ENCODE measurements around the gene IRAK4.
"Not testable (repeated sequence)": the region's sequence is repeated elsewhere in the genome, so short reads cannot be mapped to it uniquely, and the experiment has no call there.

Gene IRAK4

DNA sequence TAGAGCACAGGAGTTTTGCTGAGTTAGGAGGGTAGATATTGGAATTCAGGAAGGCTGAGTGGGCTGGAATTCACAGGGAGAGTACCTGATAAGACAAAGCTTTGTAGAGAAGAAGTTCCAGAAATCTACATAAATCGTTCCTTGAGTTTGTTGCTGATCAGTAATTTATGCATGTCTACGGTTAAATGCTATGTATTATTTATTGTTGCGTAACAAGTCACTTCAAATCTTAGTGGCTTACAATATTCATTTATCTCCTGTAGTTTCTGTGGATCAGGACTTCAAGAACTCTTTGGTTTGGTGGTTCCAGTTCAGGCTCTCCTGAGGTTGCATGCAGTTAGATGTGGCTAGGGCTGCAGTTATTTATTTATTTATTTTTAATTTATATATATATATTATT lies 7.9 kb upstream of the IRAK4 start:
- TF ChIP-seq, protein P1, sequence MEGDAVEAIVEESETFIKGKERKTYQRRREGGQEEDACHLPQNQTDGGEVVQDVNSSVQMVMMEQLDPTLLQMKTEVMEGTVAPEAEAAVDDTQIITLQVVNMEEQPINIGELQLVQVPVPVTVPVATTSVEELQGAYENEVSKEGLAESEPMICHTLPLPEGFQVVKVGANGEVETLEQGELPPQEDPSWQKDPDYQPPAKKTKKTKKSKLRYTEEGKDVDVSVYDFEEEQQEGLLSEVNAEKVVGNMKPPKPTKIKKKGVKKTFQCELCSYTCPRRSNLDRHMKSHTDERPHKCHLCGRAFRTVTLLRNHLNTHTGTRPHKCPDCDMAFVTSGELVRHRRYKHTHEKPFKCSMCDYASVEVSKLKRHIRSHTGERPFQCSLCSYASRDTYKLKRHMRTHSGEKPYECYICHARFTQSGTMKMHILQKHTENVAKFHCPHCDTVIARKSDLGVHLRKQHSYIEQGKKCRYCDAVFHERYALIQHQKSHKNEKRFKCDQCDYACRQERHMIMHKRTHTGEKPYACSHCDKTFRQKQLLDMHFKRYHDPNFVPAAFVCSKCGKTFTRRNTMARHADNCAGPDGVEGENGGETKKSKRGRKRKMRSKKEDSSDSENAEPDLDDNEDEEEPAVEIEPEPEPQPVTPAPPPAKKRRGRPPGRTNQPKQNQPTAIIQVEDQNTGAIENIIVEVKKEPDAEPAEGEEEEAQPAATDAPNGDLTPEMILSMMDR (conservative IDR thresholded peaks at IDR 0.05), result no peak
- H3K27ac ChIP-seq, result no peak overlapping the region

DNA sequence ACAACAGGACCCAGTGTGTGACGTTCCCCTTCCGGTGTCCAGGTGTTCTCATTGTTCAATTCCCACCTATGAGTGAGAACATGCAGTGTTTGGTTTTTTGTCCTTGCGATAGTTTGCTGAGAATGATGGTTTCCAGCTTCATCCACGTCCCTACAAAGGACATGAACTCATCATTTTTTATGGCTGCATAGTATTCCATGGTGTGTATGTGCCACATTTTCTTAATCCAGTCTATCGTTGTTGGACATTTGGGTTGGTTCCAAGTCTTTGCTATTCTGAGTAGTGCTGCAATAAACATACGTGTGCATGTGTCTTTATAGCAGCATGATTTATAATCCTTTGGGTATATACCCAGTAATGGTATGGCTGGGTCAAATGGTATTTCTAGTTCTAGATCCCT lies 7.4 kb upstream of the IRAK4 start:
- H3K27ac ChIP-seq, result not testable (repeated sequence)

DNA sequence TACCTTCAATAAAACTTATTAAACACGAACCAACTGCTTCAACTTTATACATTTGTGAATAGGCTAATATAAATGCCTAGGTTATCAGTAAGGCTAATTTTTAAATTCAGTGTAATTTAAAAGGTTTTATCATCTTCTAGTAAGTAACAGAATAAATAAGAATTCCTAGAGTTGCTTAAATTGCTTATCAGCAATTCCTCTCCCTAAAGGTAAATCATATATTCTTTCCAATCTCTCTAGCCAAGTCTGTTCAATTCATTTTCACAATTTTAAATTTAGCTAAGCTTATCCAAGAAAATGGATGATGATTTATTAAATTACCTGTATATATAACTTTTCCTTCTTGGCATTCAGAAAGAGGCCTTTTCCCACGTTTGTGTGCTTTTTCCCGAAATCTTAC lies 4.7 kb upstream of the IRAK4 start:
- TF ChIP-seq, protein P1 (conservative IDR thresholded peaks at IDR 0.05), result no peak
- no peak overlapping the region for H3K27ac ChIP-seq

DNA sequence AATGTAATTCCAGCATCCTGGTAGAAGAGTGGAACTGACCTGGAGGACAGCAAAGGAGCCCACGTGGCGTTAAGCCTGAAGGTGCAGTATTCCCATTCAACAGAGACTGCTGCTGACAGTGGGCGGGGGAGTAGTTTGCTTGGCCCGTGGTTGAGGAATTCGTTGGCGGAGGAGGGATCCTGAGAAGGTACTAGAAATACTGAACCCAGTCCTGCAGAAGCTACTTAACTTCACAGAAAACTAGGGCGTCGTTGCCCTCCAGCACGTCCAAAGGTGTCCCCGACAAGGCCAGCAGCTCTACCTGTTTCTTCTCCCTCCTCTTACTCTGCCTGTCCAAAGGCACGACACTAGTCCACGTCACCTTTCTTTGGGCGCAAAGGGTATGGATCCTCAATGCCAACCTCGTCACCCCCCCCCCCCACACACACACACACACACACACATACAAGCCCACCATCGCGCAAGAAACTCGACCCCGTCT lies 464 bp upstream of the IRAK4 start:
- H3K27ac ChIP-seq, result peak overlapping the region; percentile 71
- TF ChIP-seq, protein P1 (conservative IDR thresholded peaks at IDR 0.05), result no peak

DNA sequence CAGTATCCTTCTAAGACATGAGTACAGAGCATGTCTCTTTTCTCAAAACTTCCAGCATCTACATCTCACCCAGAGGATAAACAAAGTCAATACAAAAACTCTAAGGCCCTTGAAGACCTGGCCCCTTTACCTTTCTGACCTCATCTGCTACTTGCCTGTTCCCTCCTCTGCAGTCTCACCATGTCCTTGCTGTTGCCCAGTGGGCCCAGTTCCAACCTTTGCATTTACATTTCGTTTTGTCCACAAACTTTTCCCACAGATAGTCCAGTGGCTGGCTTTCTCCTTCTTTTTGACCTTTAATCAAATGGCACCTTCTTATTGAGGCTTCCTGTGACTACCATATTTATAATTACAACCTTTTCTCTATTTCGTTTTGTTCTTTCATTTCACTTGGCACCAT lies 1.6 kb downstream of the IRAK4 start:
- TF ChIP-seq, protein P1 (conservative IDR thresholded peaks at IDR 0.05), result no peak
- peak overlapping the region; percentile 71; the same call in 1 of the 2 replicates for H3K27ac ChIP-seq

DNA sequence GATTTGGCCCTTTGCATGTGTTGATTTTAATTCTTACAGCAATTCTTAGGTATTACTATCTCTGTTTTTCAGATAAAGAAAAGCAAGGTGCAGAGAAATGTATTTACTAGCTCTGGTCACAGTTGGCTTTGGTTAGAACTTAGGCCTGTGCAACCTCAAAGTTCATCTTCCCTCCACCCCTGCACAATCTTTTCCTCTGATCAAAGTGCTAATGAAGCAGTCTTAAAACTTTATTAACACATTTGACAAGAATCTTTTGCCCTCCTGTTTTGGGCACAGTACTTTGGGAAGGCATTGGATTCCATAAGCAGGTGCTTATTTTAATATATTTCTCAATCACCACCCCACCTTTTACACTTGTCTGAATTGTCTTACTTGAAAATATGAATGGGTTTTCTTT lies 2.7 kb downstream of the IRAK4 start:
- TF ChIP-seq, protein P1 (conservative IDR thresholded peaks at IDR 0.05), result no peak
- H3K27ac ChIP-seq, result no peak overlapping the region

DNA sequence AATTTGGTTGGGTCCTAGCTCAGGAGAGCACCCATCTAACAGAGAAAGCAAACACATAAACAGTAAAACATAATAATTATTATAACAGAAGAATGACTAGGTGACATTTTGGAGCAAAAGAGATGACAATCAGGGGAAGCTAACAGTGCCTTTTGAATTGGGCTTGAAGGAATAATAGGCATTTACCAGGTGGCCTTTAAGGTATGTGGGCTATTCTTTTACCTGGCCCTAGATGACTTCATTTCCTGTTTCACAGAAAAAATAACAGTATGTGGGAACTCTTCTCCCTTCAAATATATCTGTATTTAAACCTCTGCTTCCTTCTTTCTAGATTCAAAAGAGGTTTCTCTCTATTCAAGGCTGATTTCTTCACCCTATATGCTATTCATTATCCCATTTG lies 3.8 kb downstream of the IRAK4 start:
- no peak overlapping the region for H3K27ac ChIP-seq
- TF ChIP-seq, protein P1 (conservative IDR thresholded peaks at IDR 0.05), result no peak

DNA sequence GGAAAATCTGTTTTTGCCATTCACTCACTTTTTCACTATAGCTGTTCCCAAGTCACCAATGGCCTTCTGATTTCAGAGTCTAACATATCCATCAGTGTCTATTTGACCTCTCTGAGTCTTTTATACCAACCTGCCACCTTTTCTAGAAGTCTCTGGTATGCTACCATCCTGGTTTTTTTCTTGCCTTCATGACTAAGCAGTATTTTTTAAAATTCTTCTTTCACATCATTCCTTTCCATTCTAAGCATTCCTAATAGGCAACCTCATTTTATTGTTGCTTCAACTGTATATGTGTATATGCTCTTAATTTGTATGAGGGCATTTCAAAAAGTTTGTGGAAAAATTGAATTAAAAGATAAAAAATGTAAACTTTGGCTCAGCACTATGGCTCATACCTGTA lies 5.0 kb downstream of the IRAK4 start:
- no peak overlapping the region for H3K27ac ChIP-seq
- TF ChIP-seq, protein P1 (conservative IDR thresholded peaks at IDR 0.05), result no peak

Measured in VCaP (cell line).